Ascending aorta (tissue), 2 donors: ENCODE data around the gene RNF227. TPM values are rescaled to one million over a fixed set of nuclear protein-coding genes. Genes with fewer than 3 reads are reported as not detected.
A peak's percentile ranks its signal among the peaks of the same experiment; 100 is the strongest.

Experiments
- DNase-seq, 2 donors: peaks; one replicate each; pipeline ENCODE4 v3.0.0-alpha.2; 2019; ENCODE audit warnings: low spot score in 2 of 2
- H3K27ac ChIP-seq, 2 donors: fragments of 200-600 bp; sonication (generic); one replicate each; pipeline ENCODE4 v1.5.1; 2016 to 2017; ENCODE audit warnings: mild to moderate bottlenecking in 1 of 2
- H3K27me3 ChIP-seq: fragments of 200-600 bp; sonication (generic); one replicate; pipeline ENCODE4 v1.5.1; 2017
- H3K36me3 ChIP-seq, 2 donors: fragments of 200-600 bp; sonication (generic); one replicate each; pipeline ENCODE4 v1.5.1; 2016
- H3K4me1 ChIP-seq, 2 donors: fragments of 200-600 bp; sonication (generic); one replicate each; pipeline ENCODE4 v1.5.1; 2016 to 2017; ENCODE audit warnings: mild to moderate bottlenecking in 1 of 2
- H3K4me3 ChIP-seq, 2 donors: fragments of 200-600 bp; sonication (generic); one replicate each; pipeline ENCODE4 v1.5.1; 2016 to 2017; ENCODE audit warnings: mild to moderate bottlenecking in 1 of 2
- H3K9me3 ChIP-seq, 2 donors: fragments of 200-600 bp; sonication (generic); one replicate each; pipeline ENCODE4 v1.5.1; 2016
- CTCF ChIP-seq, 3 experiments: fragments of 200-600 bp in 2 of 3; fragments of 450-650 bp in 1 of 3; sonication (generic) in 2 of 3; IDR thresholded peaks; one replicate each; pipeline ENCODE4 v1.5.1; 2016 to 2019; ENCODE audit warnings: antibody characterized with exemption in 3 of 3, mild to moderate bottlenecking in 1 of 3, moderate library complexity in 1 of 3
- intact Hi-C: fragments of 100-400 bp; cut with DNase I; formaldehyde crosslinking; loops from one replicate; pipeline ENCODE4 v1.15.1; 2023
- total RNA-seq: library from RNA; depleted of rRNA; stranded (reverse); fragments of >200 nt; gene quantifications from one replicate; pipeline ENCODE4 v1.1.0, GENCODE V29; 2016

The RNF227 gene
- total RNA-seq, 1 donor from 2014 or later = 0.32 TPM

- peak overlapping the region; percentile 61 to 90 for H3K27ac ChIP-seq
- H3K9me3 ChIP-seq = no peaks in the 10 kb centered on the region
- intact Hi-C loops = no loop called here
- peaks cover 11 to 17% of the 10 kb centered on the region in 2 donors for H3K4me1 ChIP-seq
- H3K27me3 ChIP-seq = no peaks in the 10 kb centered on the region
- H3K36me3 ChIP-seq = peaks cover 0 to 6% of the 10 kb centered on the region in 2 donors
- no peak for DNase-seq
- H3K4me3 ChIP-seq = peak overlapping the region; percentile 25 to 95
- no peak for TF ChIP-seq CTCF (IDR thresholded peaks at IDR 0.05)
Observed at GRCh38 chr17:7883781-7884386, 32.2 kb downstream of the RNF227 start.

GRCh38 chr17:7882629-7883028, 33.5 kb downstream of the RNF227 start:
- peak overlapping the region; percentile 12 to 42 for H3K27ac ChIP-seq
- intact Hi-C loops = no loop called here
- peaks cover 0 to 6% of the 10 kb centered on the region in 2 donors for H3K36me3 ChIP-seq
- H3K4me1 ChIP-seq = peaks cover 0 to 4% of the 10 kb centered on the region in 2 donors
- no peaks in the 10 kb centered on the region for H3K27me3 ChIP-seq
- DNase-seq = no peak
- H3K9me3 ChIP-seq = no peaks in the 10 kb centered on the region
- TF ChIP-seq CTCF (IDR thresholded peaks at IDR 0.05) = no peak
- no peak overlapping the region for H3K4me3 ChIP-seq

- Histone ChIP-seq H3K27me3 (no peaks in the 10 kb centered on the region), H3K9me3 (no peaks in the 10 kb centered on the region), H3K36me3 (peaks cover 0 to 6% of the 10 kb centered on the region in 2 donors), H3K4me3 (no peak overlapping the region), H3K4me1 (peaks cover 0 to 4% of the 10 kb centered on the region in 2 donors), H3K27ac (no peak overlapping the region)
- intact Hi-C loops = no loop called here
- TF ChIP-seq CTCF (IDR thresholded peaks at IDR 0.05) = no peak
- no peak for DNase-seq
Observed at GRCh38 chr17:7882068-7882467, 34.0 kb downstream of the RNF227 start.

GRCh38 chr17:7881276-7882054, 34.6 kb downstream of the RNF227 start:
- Histone ChIP-seq H3K27ac (no peak overlapping the region), H3K4me3 (no peak overlapping the region), H3K27me3 (no peaks in the 10 kb centered on the region), H3K4me1 (peaks cover 0 to 4% of the 10 kb centered on the region in 2 donors), H3K36me3 (peaks cover 0 to 6% of the 10 kb centered on the region in 2 donors), H3K9me3 (no peaks in the 10 kb centered on the region)
- no peak for TF ChIP-seq CTCF (IDR thresholded peaks at IDR 0.05)
- DNase-seq = no peak
- intact Hi-C loops = no loop called here

- Histone ChIP-seq H3K27ac (no peak overlapping the region), H3K4me1 (peaks cover 0 to 4% of the 10 kb centered on the region in 2 donors), H3K27me3 (no peaks in the 10 kb centered on the region), H3K4me3 (no peak overlapping the region), H3K36me3 (peaks cover 0 to 6% of the 10 kb centered on the region in 2 donors), H3K9me3 (no peaks in the 10 kb centered on the region)
- DNase-seq = no peak
- intact Hi-C loops = no loop called here
- TF ChIP-seq CTCF (IDR thresholded peaks at IDR 0.05) = no peak
Observed at GRCh38 chr17:7880076-7880868, 35.8 kb downstream of the RNF227 start.
